Measurements from ENCODE around the gene PCBP3.

The PCBP3 gene

DNA sequence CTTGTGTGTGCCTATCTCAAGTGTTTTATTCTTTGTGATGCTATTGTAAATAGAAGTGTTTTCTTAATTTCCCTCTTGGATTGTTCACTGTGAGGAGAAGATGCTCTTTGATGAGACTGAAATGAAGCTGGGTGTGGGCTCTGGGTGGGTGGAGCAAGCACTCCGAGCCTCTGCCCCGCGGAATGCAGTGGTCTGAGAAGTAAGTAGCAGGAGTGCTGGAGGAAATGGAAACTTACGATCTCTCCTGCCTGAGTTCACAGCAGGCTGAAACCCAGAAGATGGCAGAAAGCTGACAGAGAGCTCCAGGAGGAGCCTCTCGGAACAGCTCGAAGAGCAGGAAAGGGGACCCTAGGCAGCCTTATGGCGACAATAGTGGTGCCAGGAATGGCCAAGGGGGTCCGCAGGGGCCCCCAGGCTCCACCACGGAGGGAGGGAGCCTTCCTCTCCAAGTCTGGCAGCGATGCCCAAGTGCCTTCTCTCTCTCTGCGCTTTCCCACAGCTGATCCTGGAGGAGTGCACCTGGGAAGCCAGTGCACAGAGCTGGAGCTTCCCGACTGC, 211.2 kb downstream of the PCBP3 start:
- TF ChIP-seq CTCF (IDR thresholded peaks at IDR 0.05; ENCODE audit: extremely low read depth, missing control alignments) = no peak
- DNase-seq (ENCODE audit: low spot score) = no peak

DNA sequence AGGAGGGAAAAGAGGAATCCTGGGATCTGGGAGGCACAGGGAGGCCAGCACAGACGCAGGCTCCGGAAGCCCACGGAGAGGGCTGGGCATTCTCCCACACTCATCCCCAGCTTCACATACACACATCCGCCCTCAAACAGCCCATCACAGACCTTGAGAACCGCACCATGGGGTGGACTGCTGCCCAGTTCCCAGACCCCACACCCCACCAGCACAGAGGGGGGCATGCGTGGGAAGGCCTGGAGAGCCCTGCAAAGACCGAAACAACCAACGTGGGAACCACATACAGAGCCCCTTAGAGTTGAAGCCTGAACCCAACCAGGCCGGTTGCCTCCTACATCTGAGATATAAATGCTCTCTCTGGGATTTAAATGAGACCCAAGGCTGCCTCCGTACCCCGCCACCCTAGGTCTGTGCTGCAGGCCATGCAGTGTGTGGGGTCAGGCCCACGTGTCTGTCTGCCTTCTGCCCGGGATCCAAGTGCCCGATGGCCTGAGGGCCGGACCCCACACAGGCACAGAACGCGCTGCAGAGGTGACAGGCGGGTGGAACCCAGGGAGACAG, 211.8 kb downstream of the PCBP3 start:
- no peak for DNase-seq (ENCODE audit: low spot score)
- no peak for TF ChIP-seq CTCF (IDR thresholded peaks at IDR 0.05; ENCODE audit: extremely low read depth, missing control alignments)

DNA sequence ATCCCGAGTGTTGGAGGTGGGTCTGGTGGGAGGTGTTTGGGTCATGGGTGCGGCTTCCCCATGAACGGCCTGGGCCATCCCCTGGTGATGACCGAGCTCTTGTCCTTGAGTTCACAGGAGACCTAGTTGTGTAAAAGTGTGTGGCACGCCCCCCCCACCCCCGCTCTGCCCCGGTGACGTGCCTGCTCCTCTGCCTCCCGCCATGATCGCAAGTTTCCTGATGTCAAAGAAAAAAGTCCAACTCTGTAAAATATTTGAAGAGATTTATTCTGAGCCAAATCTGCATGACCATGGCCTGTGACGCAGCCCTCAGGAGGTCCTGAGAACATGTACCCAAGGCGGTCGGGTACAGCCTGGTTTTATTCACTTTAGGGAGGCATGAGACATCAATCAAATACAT, 212.9 kb downstream of the PCBP3 start:
- TF ChIP-seq CTCF (IDR thresholded peaks at IDR 0.05; ENCODE audit: extremely low read depth, missing control alignments) = no peak
- no peak for DNase-seq (ENCODE audit: low spot score)

GRCh38 chr21:45856906-45857305, 213.4 kb downstream of the PCBP3 start:
- no peak for DNase-seq (ENCODE audit: low spot score)
- no peak for TF ChIP-seq CTCF (IDR thresholded peaks at IDR 0.05; ENCODE audit: extremely low read depth, missing control alignments)

DNA sequence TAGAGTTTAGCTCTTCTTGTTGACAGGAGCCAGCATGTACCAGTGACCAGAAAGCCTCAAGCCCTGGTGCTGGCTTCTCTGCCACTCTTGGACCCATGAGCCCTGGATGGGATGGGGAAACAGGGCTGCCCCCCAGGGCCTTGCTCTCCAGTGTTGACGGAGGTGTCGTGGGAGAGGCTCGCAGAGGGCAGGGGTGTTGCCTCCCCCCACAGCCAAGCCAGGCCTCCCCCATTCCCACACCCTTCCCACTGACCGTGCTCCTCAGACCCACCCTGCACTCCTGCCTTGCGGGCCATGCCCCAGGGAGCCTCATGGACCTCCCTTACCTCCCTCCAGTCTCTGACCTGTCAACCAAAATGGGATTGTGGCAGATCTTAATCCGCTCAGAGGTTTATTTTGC, 214.2 kb downstream of the PCBP3 start:
- no peak for TF ChIP-seq CTCF (IDR thresholded peaks at IDR 0.05; ENCODE audit: extremely low read depth, missing control alignments)
- no peak for DNase-seq (ENCODE audit: low spot score)

DNA sequence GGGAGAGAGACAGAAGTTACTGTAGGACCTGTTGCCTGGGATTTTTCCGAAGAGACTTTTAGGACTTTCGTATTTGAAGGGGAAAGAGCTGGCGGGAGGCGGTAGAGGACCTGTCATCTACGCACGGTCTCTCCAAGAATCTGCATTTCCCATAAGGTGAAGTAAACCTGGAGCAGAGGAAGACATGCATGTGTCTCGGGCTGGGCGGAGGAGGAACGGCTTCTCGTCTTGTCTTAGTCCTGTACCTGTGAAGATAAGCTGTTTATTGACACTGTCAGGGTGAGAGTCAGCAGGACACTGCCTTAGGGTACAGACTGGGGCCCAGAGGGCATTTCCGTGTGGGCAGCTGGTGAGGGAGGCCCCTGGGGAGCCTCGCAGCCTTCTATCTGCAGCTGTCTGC, 214.7 kb downstream of the PCBP3 start:
- no peak for TF ChIP-seq CTCF (IDR thresholded peaks at IDR 0.05; ENCODE audit: extremely low read depth, missing control alignments)
- DNase-seq (ENCODE audit: low spot score) = no peak

GRCh38 chr21:45859041-45859761, 215.7 kb downstream of the PCBP3 start:
- no peak for TF ChIP-seq CTCF (IDR thresholded peaks at IDR 0.05; ENCODE audit: extremely low read depth, missing control alignments)
- no peak for DNase-seq (ENCODE audit: low spot score)
